WTC11 (cell line): Measurements from ENCODE around the gene MUC2. TPM values are rescaled to one million over a fixed set of nuclear protein-coding genes. Genes with fewer than 3 reads are reported as not detected.
A peak's percentile ranks its signal among the peaks of the same experiment; 100 is the strongest.

Experiments
- ATAC-seq: fragments of 200-7000 bp; cut with Tn5 transposase; 2 replicates; pipeline ENCODE4 v1.10.0; 2021; ENCODE audit warnings: mild to moderate bottlenecking, moderate library complexity
- CTCF ChIA-PET: fragments of 300-600 bp; sonication (Branson Sonifier 250); formaldehyde crosslinking; loops from one replicate; lab custom pipeline; 2021; ENCODE audit warnings: antibody characterized with exemption; lab: Charles Lee
- POLR2A ChIA-PET: fragments of 350-600 bp; sonication (Branson Sonifier 250); formaldehyde crosslinking; loops from one replicate; lab custom pipeline; 2021; ENCODE audit warnings: antibody characterized with exemption; lab: Charles Lee
- DNase-seq: peaks from one replicate; pipeline ENCODE4 v3.0.0; 2021; ENCODE audit warnings: low spot score
- H3K27ac Mint-ChIP-seq: 2 replicates; pipeline ENCODE4 v1.8.0; 2021; ENCODE audit warnings: mixed read lengths
- H3K27me3 Mint-ChIP-seq: 2 replicates; pipeline ENCODE4 v1.8.0; 2021; ENCODE audit warnings: low read depth, mild to moderate bottlenecking, moderate library complexity, mixed read lengths
- H3K36me3 Mint-ChIP-seq: 2 replicates; pipeline ENCODE4 v1.8.0; 2021; ENCODE audit warnings: mixed read lengths
- H3K4me1 Mint-ChIP-seq: 2 replicates; pipeline ENCODE4 v1.8.0; 2022; ENCODE audit warnings: mixed read lengths
- H3K4me3 Mint-ChIP-seq: 2 replicates; pipeline ENCODE4 v1.8.0; 2021; ENCODE audit warnings: mild to moderate bottlenecking, moderate library complexity, mixed read lengths
- H3K9me3 Mint-ChIP-seq: 2 replicates; pipeline ENCODE4 v1.8.0; 2021; ENCODE audit warnings: mixed read lengths
- ARID4B ChIP-seq: sonication (generic); formaldehyde crosslinking; IDR thresholded peaks from 2 replicates; pipeline ENCODE4 v1.8.0; 2023; ENCODE audit warnings: missing genetic modification reagents, mild to moderate bottlenecking, borderline replicate concordance
- ATF1 ChIP-seq: sonication (generic); formaldehyde crosslinking; IDR thresholded peaks from 2 replicates; pipeline ENCODE4 v1.8.1; 2023; ENCODE audit warnings: mild to moderate bottlenecking, moderate library complexity, missing genetic modification reagents
- ATF6 ChIP-seq: sonication (generic); formaldehyde crosslinking; IDR thresholded peaks from 2 replicates; pipeline ENCODE4 v1.8.1; 2023; ENCODE audit warnings: mild to moderate bottlenecking, missing genetic modification reagents
- CBFB ChIP-seq: sonication (generic); formaldehyde crosslinking; IDR thresholded peaks from 2 replicates; pipeline ENCODE4 v1.8.1; 2022; ENCODE audit warnings: mild to moderate bottlenecking, low read depth, missing genetic modification reagents
- CREB1 ChIP-seq: sonication (generic); formaldehyde crosslinking; IDR thresholded peaks from 2 replicates; pipeline ENCODE4 v1.8.0; 2023; ENCODE audit warnings: mild to moderate bottlenecking, missing genetic modification reagents
- E2F4 ChIP-seq: sonication (generic); formaldehyde crosslinking; IDR thresholded peaks from 2 replicates; pipeline ENCODE4 v1.8.1; 2022; ENCODE audit warnings: low read depth, mild to moderate bottlenecking, moderate library complexity, missing genetic modification reagents, borderline replicate concordance
- E2F5 ChIP-seq: sonication (generic); formaldehyde crosslinking; IDR thresholded peaks from 2 replicates; pipeline ENCODE4 v1.8.1; 2022; ENCODE audit warnings: mild to moderate bottlenecking, moderate library complexity, missing genetic modification reagents
- EMX1 ChIP-seq: fragments of 250-450 bp; sonication (Bioruptor Pico); IDR thresholded peaks from 2 replicates; pipeline ENCODE4 v1.8.0; 2021; ENCODE audit warnings: mild to moderate bottlenecking
- ESRRA ChIP-seq: sonication (generic); formaldehyde crosslinking; IDR thresholded peaks from 2 replicates; pipeline ENCODE4 v1.8.1; 2022; ENCODE audit warnings: mild to moderate bottlenecking, missing genetic modification reagents, borderline replicate concordance
- FOXK1 ChIP-seq: sonication (generic); formaldehyde crosslinking; IDR thresholded peaks from 2 replicates; pipeline ENCODE4 v1.8.0; 2022; ENCODE audit warnings: mild to moderate bottlenecking, moderate library complexity, missing genetic modification reagents
- KAT7 ChIP-seq: sonication (generic); formaldehyde crosslinking; IDR thresholded peaks from 2 replicates; pipeline ENCODE4 v1.8.1; 2023; ENCODE audit warnings: missing genetic modification reagents, mild to moderate bottlenecking, borderline replicate concordance
- MLX ChIP-seq: sonication (generic); formaldehyde crosslinking; IDR thresholded peaks from 2 replicates; pipeline ENCODE4 v1.8.1; 2023; ENCODE audit warnings: mild to moderate bottlenecking, missing genetic modification reagents, moderate library complexity
- OVOL2 ChIP-seq: fragments of 250-450 bp; sonication (Bioruptor Pico); IDR thresholded peaks from 2 replicates; pipeline ENCODE4 v1.9.0; 2021; ENCODE audit warnings: mild to moderate bottlenecking, borderline replicate concordance
- USF1 ChIP-seq: sonication (generic); formaldehyde crosslinking; IDR thresholded peaks from 2 replicates; pipeline ENCODE4 v1.8.0; 2022; ENCODE audit warnings: mild to moderate bottlenecking, missing genetic modification reagents
- ZMAT4 ChIP-seq: fragments of 250-450 bp; sonication (Bioruptor Pico); IDR thresholded peaks from 2 replicates; pipeline ENCODE4 v1.9.0; 2021; ENCODE audit warnings: mild to moderate bottlenecking
- ZNF121 ChIP-seq: sonication (generic); formaldehyde crosslinking; IDR thresholded peaks from 2 replicates; pipeline ENCODE4 v1.8.0; 2023; ENCODE audit warnings: missing genetic modification reagents
- ZNF416 ChIP-seq: fragments of 250-450 bp; sonication (Bioruptor Pico); IDR thresholded peaks from 2 replicates; pipeline ENCODE4 v1.9.0; 2021; ENCODE audit warnings: mild to moderate bottlenecking, inconsistent platforms
- ZNF425 ChIP-seq: fragments of 250-450 bp; sonication (Bioruptor Pico); conservative IDR thresholded peaks from 2 replicates; pipeline ENCODE4 v1.9.0; 2021; ENCODE audit warnings: mild to moderate bottlenecking
- total RNA-seq: library from RNA; stranded (reverse); gene quantifications from 3 replicates; pipeline ENCODE4 v1.2.3, GENCODE V29; 2021

Gene MUC2
- total RNA-seq, 1 experiment from 2014 or later, result 0.22 TPM

GRCh38 chr11:1073851-1074243 lies 827 bp upstream of the MUC2 start:
- ATAC-seq, result no peak
- peak; percentile 6 for DNase-seq
- no peak for TF ChIP-seq ZMAT4 (CRISPR knock-in tag)
- TF ChIP-seq CREB1, result no peak
- TF ChIP-seq OVOL2 (CRISPR knock-in tag), result no peak
- TF ChIP-seq E2F4 (CRISPR knock-in tag), result no peak
- TF ChIP-seq ESRRA (CRISPR knock-in tag), result no peak
- no peak for TF ChIP-seq ATF1 (CRISPR knock-in tag)
- TF ChIP-seq, all 79 proteins: peak for 0
- Mint-ChIP-seq H3K27ac (no peak overlapping the region), H3K4me1 (no peaks in the 10 kb centered on the region), H3K9me3 (peaks cover 3% of the 10 kb centered on the region; the same call in 1 of the 2 replicates), H3K27me3 (no peaks in the 10 kb centered on the region), H3K4me3 (no peak overlapping the region), H3K36me3 (no peaks in the 10 kb centered on the region)
- ChIA-PET CTCF (interaction anchor here (1.8 kb wide), 1 partner anchor 23 kb away, joined by 8 read pairs; no protein-coding TSS in a partner anchor), POLR2A (no interaction called here)

GRCh38 chr11:1075341-1075911 lies 752 bp downstream of the MUC2 start:
- DNase-seq, result no peak
- ATAC-seq, result no peak
- CTCF ChIA-PET, result interaction anchor here (1.0 to 1.8 kb wide), 2 partner anchors 24 to 150 kb away, joined by 3 to 8 read pairs; partner anchors contain the start of gene AP2A2
- TF ChIP-seq ARID4B (CRISPR knock-in tag) (no peak), ZNF416 (CRISPR knock-in tag) (no peak), CBFB (CRISPR knock-in tag) (no peak), KAT7 (CRISPR knock-in tag) (no peak), ZNF121 (CRISPR knock-in tag) (no peak), E2F5 (CRISPR knock-in tag) (no peak), MLX (CRISPR knock-in tag) (no peak), FOXK1 (no peak), ZNF425 (CRISPR knock-in tag) (no peak), USF1 (no peak), OVOL2 (CRISPR knock-in tag) (no peak), ATF6 (CRISPR knock-in tag) (no peak), EMX1 (CRISPR knock-in tag) (no peak)
- TF ChIP-seq, all 79 proteins: peak for 0
- Mint-ChIP-seq H3K27ac (no peak overlapping the region), H3K4me1 (no peaks in the 10 kb centered on the region), H3K36me3 (no peaks in the 10 kb centered on the region), H3K4me3 (no peak overlapping the region), H3K27me3 (no peaks in the 10 kb centered on the region), H3K9me3 (no peaks in the 10 kb centered on the region)
- POLR2A ChIA-PET, result interaction anchor here (0.7 kb wide), 1 partner anchor 315 kb away, joined by 8 read pairs; no protein-coding TSS in a partner anchor
